ENCODE results near the gene MON1A. TPM values are rescaled to one million over a fixed set of nuclear protein-coding genes. Genes with fewer than 3 reads are reported as not detected.

Gene MON1A
- total RNA-seq, 1 experiment from 2014 or later, result 16.8 TPM

GRCh38 chr3:49889296-49889695 lies 40.3 kb downstream of the MON1A start:
- no peak for DNase-seq (ENCODE audit: low read depth)

- no peak for DNase-seq (ENCODE audit: low read depth)
Observed at GRCh38 chr3:49886922-49887265, 42.7 kb downstream of the MON1A start.

- DNase-seq (ENCODE audit: low read depth), result no peak
Observed at GRCh38 chr3:49883998-49884397, 45.6 kb downstream of the MON1A start.

GRCh38 chr3:49882166-49882565 lies 47.4 kb downstream of the MON1A start:
- DNase-seq (ENCODE audit: low read depth), result peak; percentile 24

- DNase-seq (ENCODE audit: low read depth), result no peak
Observed at GRCh38 chr3:49880581-49881315, 48.9 kb downstream of the MON1A start.

GRCh38 chr3:49879721-49880120 lies 49.9 kb downstream of the MON1A start:
- no peak for DNase-seq (ENCODE audit: low read depth)

- no peak for DNase-seq (ENCODE audit: low read depth)
Observed at GRCh38 chr3:49878686-49879085, 50.9 kb downstream of the MON1A start.

- DNase-seq (ENCODE audit: low read depth), result no peak
Observed at GRCh38 chr3:49877716-49878115, 51.9 kb downstream of the MON1A start.

- DNase-seq (ENCODE audit: low read depth), result no peak
Observed at GRCh38 chr3:49876567-49876966, 53.0 kb downstream of the MON1A start.

GRCh38 chr3:49873623-49874022 lies 56.0 kb downstream of the MON1A start:
- no peak for DNase-seq (ENCODE audit: low read depth)

- DNase-seq (ENCODE audit: low read depth), result peak; percentile 18
Observed at GRCh38 chr3:49872801-49873281, 56.8 kb downstream of the MON1A start.

- no peak for DNase-seq (ENCODE audit: low read depth)
Observed at GRCh38 chr3:49871531-49872153, 58.0 kb downstream of the MON1A start.

- no peak for DNase-seq (ENCODE audit: low read depth)
Observed at GRCh38 chr3:49869525-49870126, 60.0 kb downstream of the MON1A start, which contains the start of gene CAMKV. TSS of gene CAMKV (minus strand) at chr3:49869906. CDS start at chr3:49862388, 7,518 bp downstream.

GRCh38 chr3:49868862-49869466 lies 60.6 kb downstream of the MON1A start:
- DNase-seq (ENCODE audit: low read depth), result no peak

- DNase-seq (ENCODE audit: low read depth), result peak; percentile 49
Observed at GRCh38 chr3:49867871-49868321, 61.7 kb downstream of the MON1A start.

GRCh38 chr3:49867400-49867799 lies 62.2 kb downstream of the MON1A start:
- no peak for DNase-seq (ENCODE audit: low read depth)

GRCh38 chr3:49865198-49865784 lies 64.3 kb downstream of the MON1A start:
- DNase-seq (ENCODE audit: low read depth), result no peak

- no peak for DNase-seq (ENCODE audit: low read depth)
Observed at GRCh38 chr3:49864505-49864904, 65.1 kb downstream of the MON1A start.

- DNase-seq (ENCODE audit: low read depth), result no peak
Observed at GRCh38 chr3:49859576-49860305, 69.9 kb downstream of the MON1A start.
